ENCODE measurements around the gene NAGLU.

DNA sequence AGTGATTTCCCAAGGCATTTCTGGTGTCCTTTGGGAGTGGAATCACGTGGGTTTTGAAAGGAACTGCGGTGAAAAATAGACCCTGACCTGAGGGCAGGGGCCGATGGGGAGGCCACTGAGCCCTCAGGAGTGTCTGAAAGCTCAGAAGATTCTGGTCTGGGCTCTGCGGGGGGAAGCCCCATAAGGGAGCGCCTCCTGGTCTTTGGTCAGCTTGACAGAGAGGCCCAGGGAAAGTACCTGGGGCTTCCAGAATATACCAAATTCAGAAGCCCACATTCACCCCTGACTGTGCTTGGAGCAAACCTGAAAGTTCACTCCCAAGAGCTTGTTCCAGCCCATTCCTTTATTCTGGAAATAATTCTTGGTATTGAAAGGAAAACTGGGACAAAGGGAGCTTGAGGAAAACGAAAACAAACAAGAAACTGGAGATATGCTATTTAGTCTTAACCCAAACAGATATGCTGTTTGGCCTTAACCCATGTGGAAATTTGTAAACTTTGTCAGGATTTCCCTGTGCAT lies 23.2 kb upstream of the NAGLU start:
- TF ChIP-seq, protein P1, sequence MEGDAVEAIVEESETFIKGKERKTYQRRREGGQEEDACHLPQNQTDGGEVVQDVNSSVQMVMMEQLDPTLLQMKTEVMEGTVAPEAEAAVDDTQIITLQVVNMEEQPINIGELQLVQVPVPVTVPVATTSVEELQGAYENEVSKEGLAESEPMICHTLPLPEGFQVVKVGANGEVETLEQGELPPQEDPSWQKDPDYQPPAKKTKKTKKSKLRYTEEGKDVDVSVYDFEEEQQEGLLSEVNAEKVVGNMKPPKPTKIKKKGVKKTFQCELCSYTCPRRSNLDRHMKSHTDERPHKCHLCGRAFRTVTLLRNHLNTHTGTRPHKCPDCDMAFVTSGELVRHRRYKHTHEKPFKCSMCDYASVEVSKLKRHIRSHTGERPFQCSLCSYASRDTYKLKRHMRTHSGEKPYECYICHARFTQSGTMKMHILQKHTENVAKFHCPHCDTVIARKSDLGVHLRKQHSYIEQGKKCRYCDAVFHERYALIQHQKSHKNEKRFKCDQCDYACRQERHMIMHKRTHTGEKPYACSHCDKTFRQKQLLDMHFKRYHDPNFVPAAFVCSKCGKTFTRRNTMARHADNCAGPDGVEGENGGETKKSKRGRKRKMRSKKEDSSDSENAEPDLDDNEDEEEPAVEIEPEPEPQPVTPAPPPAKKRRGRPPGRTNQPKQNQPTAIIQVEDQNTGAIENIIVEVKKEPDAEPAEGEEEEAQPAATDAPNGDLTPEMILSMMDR (optimal IDR thresholded peaks at IDR 0.05 in 1 of 3, IDR thresholded peaks at IDR 0.05 in 1 of 3, conservative IDR thresholded peaks at IDR 0.05 in 1 of 3; ENCODE audit: extremely low read depth in 1 of 3, insufficient read depth in 2 of 3, low read length in 3 of 3): no peak
- no peak for TF ChIP-seq EZH2 (IDR thresholded peaks at IDR 0.05; ENCODE audit: low read length)

All from keratinocyte (primary cell).